GM11168 (cell line): Measurements from ENCODE around the gene CNP.

Experiments
- in situ Hi-C: fragments of 300-500 bp; cut with MboI; formaldehyde crosslinking; loops from one replicate; pipeline ENCODE4 v1.12.0; 2022; ENCODE audit warnings: low sequenced_read_pairs; ENCODE audit not compliant: unreplicated experiment

CNP gene

GRCh38 chr17:41939693-41940090, 26.9 kb upstream of the CNP start:
- in situ Hi-C loops, result no loop called here

- in situ Hi-C loops, result no loop called here
These were observed 25.4 kb upstream of the CNP start for GRCh38 chr17:41941168-41941567.

- in situ Hi-C loops, result no loop called here
These were observed 23.8 kb upstream of the CNP start for GRCh38 chr17:41942626-41943373.

GRCh38 chr17:41943492-41943891, 23.1 kb upstream of the CNP start:
- in situ Hi-C loops, result no loop called here

GRCh38 chr17:41944943-41945342, 21.7 kb upstream of the CNP start:
- in situ Hi-C loops, result no loop called here

GRCh38 chr17:41948762-41949460, 17.7 kb upstream of the CNP start:
- in situ Hi-C loops, result no loop called here

GRCh38 chr17:41956522-41956921, 10.1 kb upstream of the CNP start:
- in situ Hi-C loops, result loop anchor here (5.0 kb wide), 1 partner anchor 156 kb away; the partner anchor contains the start of gene DHX58

GRCh38 chr17:41957031-41957868, 9.3 kb upstream of the CNP start:
- in situ Hi-C loops, result loop anchor here (5.0 kb wide), 1 partner anchor 155 kb away; the partner anchor contains the start of gene DHX58

GRCh38 chr17:41957869-41958439, 8.6 kb upstream of the CNP start:
- in situ Hi-C loops, result loop anchor here (5.0 kb wide), 1 partner anchor 154 kb away; the partner anchor contains the start of gene DHX58

- in situ Hi-C loops, result loop anchor here (5.0 kb wide), 1 partner anchor 153 kb away; the partner anchor contains the start of gene DHX58
These were observed 7.6 kb upstream of the CNP start for GRCh38 chr17:41959030-41959335.

GRCh38 chr17:41959336-41960095, 7.1 kb upstream of the CNP start:
- in situ Hi-C loops, result loop anchor here (5.0 kb wide), 1 partner anchor 153 kb away; the partner anchor contains the start of gene DHX58

- in situ Hi-C loops, result no loop called here
These were observed 4.5 kb upstream of the CNP start for GRCh38 chr17:41962111-41962510.

- in situ Hi-C loops, result no loop called here
These were observed 3.7 kb upstream of the CNP start for GRCh38 chr17:41962768-41963434.

- in situ Hi-C loops, result no loop called here
These were observed 717 bp upstream of the CNP start for GRCh38 chr17:41965694-41966462.

- in situ Hi-C loops, result no loop called here
These were observed 736 bp downstream of the CNP start for GRCh38 chr17:41967141-41967920.

- in situ Hi-C loops, result no loop called here
These were observed 1.5 kb downstream of the CNP start for GRCh38 chr17:41967921-41968578.

GRCh38 chr17:41968676-41969075, 2.1 kb downstream of the CNP start:
- in situ Hi-C loops, result no loop called here
